Endodermal cell (in vitro differentiated cells): ENCODE measurements around the gene PPP1R16B. TPM values are rescaled to one million over a fixed set of nuclear protein-coding genes. Genes with fewer than 3 reads are reported as not detected.

Experiments used
- DNase-seq: peaks from one replicate; pipeline ENCODE4 v3.0.0-alpha.2; 2017
- H3K27ac ChIP-seq: 2 replicates; pipeline ENCODE4 v1.5.1; 2013; ENCODE audit warnings: mild to moderate bottlenecking, low read depth, low read length, moderate library complexity
- H3K27me3 ChIP-seq: 2 replicates; pipeline ENCODE4 v1.6.1; 2013; ENCODE audit warnings: mild to moderate bottlenecking, low read length, moderate library complexity; ENCODE audit not compliant: insufficient read depth, control insufficient read depth, poor library complexity, severe bottlenecking
- H3K36me3 ChIP-seq: 2 replicates; pipeline ENCODE4 v1.7.0; 2013; ENCODE audit warnings: mild to moderate bottlenecking, low read length, moderate library complexity; ENCODE audit not compliant: control insufficient read depth, insufficient read depth
- H3K4me1 ChIP-seq: one replicate; pipeline ENCODE4 v1.7.0; 2013; ENCODE audit warnings: low read length; ENCODE audit not compliant: control insufficient read depth, insufficient read depth
- H3K4me3 ChIP-seq: 2 replicates; pipeline ENCODE4 v1.5.1; 2013; ENCODE audit warnings: mild to moderate bottlenecking, low read length, moderate library complexity
- H3K9ac ChIP-seq: 2 replicates; pipeline ENCODE4 v1.6.1; 2013; ENCODE audit warnings: mild to moderate bottlenecking, low read length, moderate library complexity; ENCODE audit not compliant: poor library complexity, severe bottlenecking; ENCODE audit errors: extremely low read depth
- H3K9me3 ChIP-seq: 2 replicates; pipeline ENCODE4 v1.6.1; 2013; ENCODE audit warnings: mild to moderate bottlenecking, low read length, moderate library complexity; ENCODE audit not compliant: control insufficient read depth
- H3K27ac Mint-ChIP-seq: 2 replicates; pipeline ENCODE4 v1.8.0; 2020; ENCODE audit warnings: mixed read lengths
- H3K27me3 Mint-ChIP-seq: 2 replicates; pipeline ENCODE4 v1.8.0; 2021; ENCODE audit warnings: mild to moderate bottlenecking, mixed read lengths; ENCODE audit not compliant: insufficient read depth
- H3K36me3 Mint-ChIP-seq: 2 replicates; pipeline ENCODE4 v1.8.0; 2020; ENCODE audit warnings: low read depth, mixed read lengths
- H3K4me1 Mint-ChIP-seq: 2 replicates; pipeline ENCODE4 v1.8.0; 2020; ENCODE audit warnings: mixed read lengths
- H3K4me3 Mint-ChIP-seq: 2 replicates; pipeline ENCODE4 v1.8.0; 2020; ENCODE audit warnings: mild to moderate bottlenecking, moderate library complexity, mixed read lengths
- H3K9me3 Mint-ChIP-seq: 2 replicates; pipeline ENCODE4 v1.8.0; 2020; ENCODE audit warnings: mild to moderate bottlenecking, mixed read lengths
- CTCF ChIP-seq: fragments of 200-600 bp; sonication (generic); conservative IDR thresholded peaks from 2 replicates; pipeline ENCODE4 v1.5.0; 2021; ENCODE audit warnings: antibody characterized with exemption, mild to moderate bottlenecking
- WGBS, 2 experiments: methylation state at CpG; one replicate each; pipeline versions ENCODE4 v1.1.5 to v1.1.7; 2013; ENCODE audit warnings: missing lambda C conversion rate in 2 of 2, mixed read lengths in 1 of 2; ENCODE audit not compliant: insufficient coverage in 1 of 2, insufficient read length in 1 of 2; 5-methylcytosine and 5-hydroxymethylcytosine counted together
- total RNA-seq, 2 donors: library from RNA; stranded (reverse); fragmentation: NEBNext Ultra II Directional in 1 of 2; extraction: Animal tissue kit (Norgen Biotek cat#: 25700) in 1 of 2; gene quantifications; 2 replicates in 1 of 2; 3 replicates in 1 of 2; pipeline ENCODE4 v1.2.1, GENCODE V29; 2021

Gene PPP1R16B
- total RNA-seq, 2 donors from 2014 or later = 6.7 to 15.3 TPM

- Mint-ChIP-seq H3K4me1 (no peaks in the 10 kb centered on the region), H3K4me3 (no peak overlapping the region), H3K27ac (no peak overlapping the region), H3K27me3 (no peaks in the 10 kb centered on the region), H3K9me3 (no peaks in the 10 kb centered on the region), H3K36me3 (peaks cover 15% of the 10 kb centered on the region)
- Histone ChIP-seq H3K9me3 (no peaks in the 10 kb centered on the region), H3K27me3 (no peaks in the 10 kb centered on the region), H3K36me3 (peaks cover 22% of the 10 kb centered on the region), H3K9ac (no peak overlapping the region), H3K27ac (no peak overlapping the region), H3K4me3 (no peak overlapping the region), H3K4me1 (no peaks in the 10 kb centered on the region)
- no peak for DNase-seq
- TF ChIP-seq CTCF = no peak
- 95% methylated on average over 8 of the region's 8 CpGs; no CpG with 5 or more reads in 1 of the 2 experiments for WGBS, 2 experiments
Observed at GRCh38 chr20:38838326-38838725, 32.8 kb downstream of the PPP1R16B start.

DNA sequence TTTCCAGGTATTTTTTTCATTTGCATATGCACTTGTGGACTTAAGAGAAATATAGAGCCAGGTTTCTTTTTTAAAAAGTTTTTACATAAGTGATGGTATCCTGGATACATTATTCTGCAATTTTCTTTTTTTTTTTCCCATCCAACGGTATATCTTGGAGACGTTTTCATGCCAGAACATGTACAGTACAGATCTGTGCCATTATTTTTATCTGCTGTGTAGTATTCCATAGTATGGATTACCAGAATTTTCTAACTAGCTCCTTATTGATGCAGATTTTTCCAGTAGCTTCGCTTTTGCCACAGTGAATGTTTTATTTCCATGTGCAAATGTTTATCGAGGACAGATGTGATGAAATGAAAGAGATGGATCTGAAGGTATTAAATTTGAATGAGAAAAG is 34.1 kb downstream of the PPP1R16B start:
- Mint-ChIP-seq H3K4me1 (no peaks in the 10 kb centered on the region), H3K27ac (no peak overlapping the region), H3K36me3 (peaks cover 15% of the 10 kb centered on the region), H3K27me3 (no peaks in the 10 kb centered on the region), H3K9me3 (no peaks in the 10 kb centered on the region), H3K4me3 (no peak overlapping the region)
- WGBS, 2 experiments = 93 to 100% methylated on average over 2 to 4 of the region's 4 CpGs
- DNase-seq = no peak
- Histone ChIP-seq H3K27me3 (no peaks in the 10 kb centered on the region), H3K9me3 (no peaks in the 10 kb centered on the region), H3K4me3 (no peak overlapping the region), H3K9ac (no peak overlapping the region), H3K36me3 (peaks cover 22% of the 10 kb centered on the region), H3K27ac (no peak overlapping the region), H3K4me1 (no peaks in the 10 kb centered on the region)
- TF ChIP-seq CTCF = no peak

DNA sequence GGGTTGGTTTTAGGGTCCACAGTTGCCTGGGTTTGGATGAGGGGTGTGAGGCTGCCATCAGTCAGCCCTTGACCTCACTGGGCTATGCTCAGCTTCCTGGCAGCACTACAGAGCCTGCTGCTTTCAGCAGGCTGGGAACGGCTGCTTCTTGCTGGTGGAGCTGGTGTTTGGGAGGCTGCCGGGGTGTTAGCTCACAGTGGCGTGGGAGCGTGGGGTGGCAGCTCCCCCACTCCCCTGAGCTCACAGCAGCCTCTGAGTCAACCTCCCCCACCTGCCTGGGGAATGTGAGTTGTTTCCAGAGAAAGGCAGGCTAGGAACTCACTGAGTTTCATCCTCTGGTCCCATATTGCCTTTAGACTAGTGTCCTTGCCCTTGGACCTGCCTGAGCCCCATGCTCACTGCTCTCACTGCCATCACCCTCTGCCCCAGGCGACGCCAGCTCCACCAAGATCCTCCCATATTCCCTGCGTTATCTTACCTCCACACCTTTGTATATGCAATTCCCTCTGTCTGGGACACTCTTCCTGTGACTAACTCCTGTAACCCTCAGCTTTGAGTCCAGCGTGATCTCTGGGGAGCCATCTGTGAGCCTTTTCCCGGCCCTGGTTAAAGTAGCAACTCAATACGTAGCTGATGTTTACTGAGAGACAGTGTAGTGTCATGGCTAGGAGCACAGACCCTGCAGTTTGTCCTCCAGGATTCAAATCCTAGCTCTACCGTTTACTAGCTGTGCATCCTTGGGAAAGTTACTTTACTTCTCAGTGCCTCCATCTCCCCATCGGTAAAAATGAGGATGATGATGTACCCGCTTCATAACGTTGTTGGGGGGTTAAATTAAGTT is 34.8 kb downstream of the PPP1R16B start:
- no peak for DNase-seq
- Mint-ChIP-seq H3K27ac (peak overlapping the region; percentile 22), H3K36me3 (peaks cover 15% of the 10 kb centered on the region), H3K27me3 (no peaks in the 10 kb centered on the region), H3K9me3 (no peaks in the 10 kb centered on the region), H3K4me1 (no peaks in the 10 kb centered on the region), H3K4me3 (no peak overlapping the region)
- no peak overlapping the region for H3K9ac ChIP-seq
- no peak overlapping the region for H3K4me3 ChIP-seq
- H3K4me1 ChIP-seq = no peaks in the 10 kb centered on the region
- H3K27ac ChIP-seq = no peak overlapping the region
- H3K36me3 ChIP-seq = peaks cover 22% of the 10 kb centered on the region
- no peaks in the 10 kb centered on the region for H3K9me3 ChIP-seq
- no peak for TF ChIP-seq CTCF
- H3K27me3 ChIP-seq = no peaks in the 10 kb centered on the region
- 88 to 90% methylated on average over 4 to 12 of the region's 14 CpGs for WGBS, 2 experiments
